H7 (cell line): Measurements from ENCODE around the gene STRIP2. TPM values are rescaled to one million over a fixed set of nuclear protein-coding genes. Genes with fewer than 3 reads are reported as not detected.
"Not testable (repeated sequence)": the region's sequence is repeated elsewhere in the genome, so short reads cannot be mapped to it uniquely, and the experiment has no call there.

Experiments
- DNase-seq: peaks from one replicate; pipeline ENCODE4 v3.0.0; 2012
- H3K27me3 ChIP-seq: 2 replicates; pipeline ENCODE4 v1.6.0; 2011; ENCODE audit warnings: mild to moderate bottlenecking, low read length; ENCODE audit not compliant: control insufficient read depth, insufficient read depth
- H3K36me3 ChIP-seq: replicated peaks from 2 replicates; pipeline ENCODE4 v1.5.1; 2011; ENCODE audit warnings: low read length; ENCODE audit not compliant: control insufficient read depth, insufficient read depth
- H3K4me3 ChIP-seq: 2 replicates; pipeline ENCODE4 v1.5.1; 2011; ENCODE audit warnings: low read depth, mild to moderate bottlenecking, control low read depth, low read length, moderate library complexity; ENCODE audit not compliant: insufficient read depth
- total RNA-seq: library from RNA; depleted of rRNA; stranded (reverse); fragments of >200 nt; shearing (Covaris generic); gene quantifications from 2 replicates; pipeline ENCODE4 v1.2.3, GENCODE V29; 2014

The STRIP2 gene
- total RNA-seq, 1 experiment from 2014 or later = 5.1 TPM

- DNase-seq = no peak
- no peaks in the 10 kb centered on the region for H3K27me3 ChIP-seq
- H3K4me3 ChIP-seq = no peak overlapping the region
- H3K36me3 ChIP-seq = peaks cover 11% of the 10 kb centered on the region
Observed at GRCh38 chr7:129453510-129454248, 19.4 kb downstream of the STRIP2 start.

- Histone ChIP-seq H3K4me3 (no peak overlapping the region), H3K27me3 (no peaks in the 10 kb centered on the region), H3K36me3 (peaks cover 11% of the 10 kb centered on the region)
- DNase-seq = no peak
Observed at GRCh38 chr7:129454249-129454551, 20.0 kb downstream of the STRIP2 start.

- Histone ChIP-seq H3K4me3 (no peak overlapping the region), H3K27me3 (no peaks in the 10 kb centered on the region), H3K36me3 (peaks cover 18% of the 10 kb centered on the region)
- no peak for DNase-seq
Observed at GRCh38 chr7:129456421-129456820, 22.2 kb downstream of the STRIP2 start.

GRCh38 chr7:129457101-129457500, 22.9 kb downstream of the STRIP2 start:
- H3K27me3 ChIP-seq = no peaks in the 10 kb centered on the region
- no peak overlapping the region for H3K4me3 ChIP-seq
- peaks cover 18% of the 10 kb centered on the region for H3K36me3 ChIP-seq
- no peak for DNase-seq

GRCh38 chr7:129458171-129458570, 23.9 kb downstream of the STRIP2 start:
- DNase-seq = no peak
- H3K36me3 ChIP-seq = peaks cover 19% of the 10 kb centered on the region
- H3K27me3 ChIP-seq = no peaks in the 10 kb centered on the region
- no peak overlapping the region for H3K4me3 ChIP-seq

GRCh38 chr7:129461809-129462208, 27.6 kb downstream of the STRIP2 start:
- Histone ChIP-seq H3K4me3 (no peak overlapping the region), H3K36me3 (peaks cover 19% of the 10 kb centered on the region), H3K27me3 (no peaks in the 10 kb centered on the region)
- no peak for DNase-seq

GRCh38 chr7:129462420-129462819, 28.2 kb downstream of the STRIP2 start:
- Histone ChIP-seq H3K36me3 (peaks cover 20% of the 10 kb centered on the region), H3K27me3 (no peaks in the 10 kb centered on the region), H3K4me3 (no peak overlapping the region)
- DNase-seq = no peak

- DNase-seq = no peak
- Histone ChIP-seq H3K4me3 (no peak overlapping the region), H3K27me3 (no peaks in the 10 kb centered on the region), H3K36me3 (peaks cover 20% of the 10 kb centered on the region)
Observed at GRCh38 chr7:129464194-129464593, 30.0 kb downstream of the STRIP2 start.

- Histone ChIP-seq H3K36me3 (peaks cover 20% of the 10 kb centered on the region), H3K4me3 (no peak overlapping the region), H3K27me3 (no peaks in the 10 kb centered on the region)
- DNase-seq = no peak
Observed at GRCh38 chr7:129465080-129465479, 30.8 kb downstream of the STRIP2 start.

- Histone ChIP-seq H3K27me3 (no peaks in the 10 kb centered on the region), H3K36me3 (peaks cover 13% of the 10 kb centered on the region), H3K4me3 (no peak overlapping the region)
- DNase-seq = no peak
Observed at GRCh38 chr7:129466796-129467195, 32.6 kb downstream of the STRIP2 start.

GRCh38 chr7:129468087-129468486, 33.9 kb downstream of the STRIP2 start:
- no peaks in the 10 kb centered on the region for H3K27me3 ChIP-seq
- H3K36me3 ChIP-seq = peaks cover 11% of the 10 kb centered on the region
- no peak overlapping the region for H3K4me3 ChIP-seq
- DNase-seq = no peak

- H3K36me3 ChIP-seq = peaks cover 11% of the 10 kb centered on the region
- H3K27me3 ChIP-seq = no peaks in the 10 kb centered on the region
- no peak overlapping the region for H3K4me3 ChIP-seq
- DNase-seq = no peak
Observed at GRCh38 chr7:129468547-129468946, 34.3 kb downstream of the STRIP2 start.

GRCh38 chr7:129469930-129470329, 35.7 kb downstream of the STRIP2 start:
- Histone ChIP-seq H3K4me3 (no peak overlapping the region), H3K27me3 (no peaks in the 10 kb centered on the region), H3K36me3 (peaks cover 7% of the 10 kb centered on the region)
- DNase-seq = peak; percentile 60

- no peak for DNase-seq
- no peak overlapping the region for H3K4me3 ChIP-seq
- peaks cover 7% of the 10 kb centered on the region for H3K36me3 ChIP-seq
- no peaks in the 10 kb centered on the region for H3K27me3 ChIP-seq
Observed at GRCh38 chr7:129470411-129470810, 36.2 kb downstream of the STRIP2 start.

GRCh38 chr7:129471402-129471827, 37.2 kb downstream of the STRIP2 start:
- Histone ChIP-seq H3K4me3 (no peak overlapping the region), H3K36me3 (peaks cover 4% of the 10 kb centered on the region; the same call in 1 of the 2 replicates), H3K27me3 (no peaks in the 10 kb centered on the region)
- no peak for DNase-seq

GRCh38 chr7:129475931-129476330, 41.7 kb downstream of the STRIP2 start:
- H3K4me3 ChIP-seq, DNase-seq, H3K27me3 ChIP-seq, H3K36me3 ChIP-seq: not testable (repeated sequence)
